ENCODE measurements around the gene MEGF11. TPM values are rescaled to one million over a fixed set of nuclear protein-coding genes. Genes with fewer than 3 reads are reported as not detected.

Gene MEGF11
- total RNA-seq, 1 donor: under 0.01 TPM

DNA sequence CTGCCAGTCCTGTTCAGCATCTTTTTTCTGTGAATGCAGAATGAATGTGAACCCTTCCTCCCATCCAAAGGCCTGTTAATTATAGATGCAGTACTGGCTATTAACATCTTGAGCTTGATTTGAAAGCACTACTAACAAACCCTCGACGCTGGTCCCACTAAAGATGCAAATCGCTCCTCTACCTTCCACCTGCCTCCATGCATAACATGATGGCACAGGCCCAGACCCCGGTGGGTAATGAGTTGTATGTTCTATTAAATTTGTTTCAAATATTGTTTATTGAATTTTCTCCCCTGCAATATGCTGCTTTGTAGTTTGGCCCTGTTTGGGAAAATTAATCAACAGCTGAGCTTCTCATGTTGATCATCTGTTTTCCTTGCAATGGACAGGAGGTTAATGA is 314.9 kb downstream of the MEGF11 start:
- DNase-seq (ENCODE audit: low read depth): no peak
- no peak overlapping the region for H3K4me3 ChIP-seq (ENCODE audit: low read depth, low read length)
- TF ChIP-seq, protein P1, sequence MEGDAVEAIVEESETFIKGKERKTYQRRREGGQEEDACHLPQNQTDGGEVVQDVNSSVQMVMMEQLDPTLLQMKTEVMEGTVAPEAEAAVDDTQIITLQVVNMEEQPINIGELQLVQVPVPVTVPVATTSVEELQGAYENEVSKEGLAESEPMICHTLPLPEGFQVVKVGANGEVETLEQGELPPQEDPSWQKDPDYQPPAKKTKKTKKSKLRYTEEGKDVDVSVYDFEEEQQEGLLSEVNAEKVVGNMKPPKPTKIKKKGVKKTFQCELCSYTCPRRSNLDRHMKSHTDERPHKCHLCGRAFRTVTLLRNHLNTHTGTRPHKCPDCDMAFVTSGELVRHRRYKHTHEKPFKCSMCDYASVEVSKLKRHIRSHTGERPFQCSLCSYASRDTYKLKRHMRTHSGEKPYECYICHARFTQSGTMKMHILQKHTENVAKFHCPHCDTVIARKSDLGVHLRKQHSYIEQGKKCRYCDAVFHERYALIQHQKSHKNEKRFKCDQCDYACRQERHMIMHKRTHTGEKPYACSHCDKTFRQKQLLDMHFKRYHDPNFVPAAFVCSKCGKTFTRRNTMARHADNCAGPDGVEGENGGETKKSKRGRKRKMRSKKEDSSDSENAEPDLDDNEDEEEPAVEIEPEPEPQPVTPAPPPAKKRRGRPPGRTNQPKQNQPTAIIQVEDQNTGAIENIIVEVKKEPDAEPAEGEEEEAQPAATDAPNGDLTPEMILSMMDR (IDR thresholded peaks at IDR 0.05; ENCODE audit: insufficient read depth, low read depth, low read length): no peak

DNA sequence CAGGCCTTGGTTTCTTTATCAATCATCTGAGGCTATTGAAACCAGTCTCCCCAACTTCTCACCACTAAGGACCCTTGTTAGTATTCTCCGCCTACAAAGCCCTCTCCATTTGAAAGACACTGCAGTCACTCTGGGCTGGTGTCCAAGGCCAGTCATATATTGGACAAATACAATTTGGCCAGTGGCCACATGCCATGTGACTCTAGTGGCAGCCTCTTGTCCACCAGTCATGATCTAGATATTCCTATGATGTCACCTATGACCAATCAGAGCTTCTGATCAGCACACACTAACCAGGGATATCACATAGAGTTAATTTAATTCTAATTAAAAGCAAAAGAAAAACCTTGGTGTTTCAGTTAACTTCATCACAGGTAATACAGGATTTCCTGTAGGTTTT is 316.1 kb downstream of the MEGF11 start:
- no peak for DNase-seq (ENCODE audit: low read depth)
- TF ChIP-seq, protein P1 (IDR thresholded peaks at IDR 0.05; ENCODE audit: insufficient read depth, low read depth, low read length): no peak
- H3K4me3 ChIP-seq (ENCODE audit: low read depth, low read length): no peak overlapping the region

DNA sequence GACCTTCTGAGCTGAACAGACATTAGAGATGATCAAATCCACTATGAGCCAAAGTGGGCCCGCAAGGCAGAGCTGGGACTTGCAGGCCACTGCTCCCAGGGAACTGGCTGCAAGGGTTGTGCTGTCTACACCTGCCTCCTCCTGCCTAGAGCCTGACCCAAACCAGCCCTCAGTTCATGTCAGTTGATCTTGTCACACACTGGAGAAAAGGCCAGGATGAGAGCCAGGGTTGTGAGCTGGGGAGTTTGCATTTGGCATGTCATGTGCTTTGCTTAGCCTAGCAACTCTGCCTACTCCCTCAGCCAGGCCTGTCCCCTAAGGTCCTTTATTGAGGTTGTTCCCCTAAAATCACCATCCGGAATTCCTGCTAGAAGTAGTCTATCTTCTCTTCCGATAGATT is 316.5 kb downstream of the MEGF11 start:
- no peak overlapping the region for H3K4me3 ChIP-seq (ENCODE audit: low read depth, low read length)
- TF ChIP-seq, protein P1 (IDR thresholded peaks at IDR 0.05; ENCODE audit: insufficient read depth, low read depth, low read length): no peak
- DNase-seq (ENCODE audit: low read depth): no peak

DNA sequence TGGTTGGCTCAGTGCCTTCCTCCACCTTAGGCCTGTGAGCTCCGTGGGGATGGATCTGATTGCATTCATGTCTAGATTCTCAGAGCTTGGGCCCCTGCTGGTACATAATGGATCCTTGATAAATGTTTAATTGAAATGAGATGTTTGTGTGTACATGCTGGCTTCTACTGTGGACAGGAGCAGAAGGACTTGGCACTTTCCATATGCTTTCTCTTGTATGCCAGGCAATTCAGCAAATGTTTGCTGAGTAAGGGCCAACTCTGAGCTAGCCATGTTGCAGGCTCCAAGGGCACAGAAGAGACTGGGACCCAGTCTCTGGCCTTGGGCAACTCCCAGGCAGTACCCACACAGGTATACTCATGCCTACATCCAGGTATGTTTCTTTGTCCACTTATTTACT is 317.3 kb downstream of the MEGF11 start:
- DNase-seq (ENCODE audit: low read depth): no peak
- TF ChIP-seq, protein P1 (IDR thresholded peaks at IDR 0.05; ENCODE audit: insufficient read depth, low read depth, low read length): no peak
- H3K4me3 ChIP-seq (ENCODE audit: low read depth, low read length): no peak overlapping the region

DNA sequence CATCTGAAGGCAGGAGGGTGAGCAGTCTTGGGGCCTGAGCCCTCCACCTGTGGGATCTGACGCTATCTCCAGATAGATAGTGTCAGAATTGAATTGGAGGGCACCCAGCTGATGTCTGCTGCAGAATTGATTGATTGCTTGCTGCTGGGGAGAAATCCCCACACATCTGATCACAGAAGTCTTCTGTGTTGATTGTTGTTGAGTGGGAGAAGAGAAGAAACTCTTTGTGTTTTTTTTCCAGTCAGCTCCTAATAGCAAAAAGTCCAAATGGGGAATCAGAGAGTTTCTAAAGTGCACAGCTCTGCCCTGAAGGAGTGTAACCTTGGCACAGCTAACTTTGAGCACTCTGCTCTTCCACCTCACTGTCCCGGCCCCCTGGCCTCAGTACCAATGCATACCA is 318.2 kb downstream of the MEGF11 start:
- no peak for DNase-seq (ENCODE audit: low read depth)
- H3K4me3 ChIP-seq (ENCODE audit: low read depth, low read length): no peak overlapping the region
- TF ChIP-seq, protein P1 (IDR thresholded peaks at IDR 0.05; ENCODE audit: insufficient read depth, low read depth, low read length): no peak

DNA sequence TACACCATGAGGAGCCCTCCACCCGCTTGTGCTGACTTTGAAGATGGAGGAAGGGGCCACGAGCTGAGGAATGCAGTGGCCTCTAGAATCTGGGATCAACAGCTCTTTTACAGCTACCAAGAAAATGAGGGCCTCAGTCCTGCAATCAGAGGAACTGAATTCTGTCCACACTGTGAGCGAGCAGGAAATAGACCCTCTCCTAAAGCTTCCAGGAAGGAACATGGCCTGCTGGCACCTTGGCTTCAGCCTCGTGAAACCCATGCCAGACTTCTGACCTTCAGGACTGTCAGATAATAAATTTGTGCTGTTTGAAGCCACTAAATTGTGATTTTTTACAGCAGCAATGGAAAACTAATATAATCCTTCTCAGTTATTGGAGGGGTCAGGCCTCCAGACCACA is 322.3 kb downstream of the MEGF11 start:
- TF ChIP-seq, protein P1 (IDR thresholded peaks at IDR 0.05; ENCODE audit: insufficient read depth, low read depth, low read length): no peak
- no peak overlapping the region for H3K4me3 ChIP-seq (ENCODE audit: low read depth, low read length)
- DNase-seq (ENCODE audit: low read depth): no peak

DNA sequence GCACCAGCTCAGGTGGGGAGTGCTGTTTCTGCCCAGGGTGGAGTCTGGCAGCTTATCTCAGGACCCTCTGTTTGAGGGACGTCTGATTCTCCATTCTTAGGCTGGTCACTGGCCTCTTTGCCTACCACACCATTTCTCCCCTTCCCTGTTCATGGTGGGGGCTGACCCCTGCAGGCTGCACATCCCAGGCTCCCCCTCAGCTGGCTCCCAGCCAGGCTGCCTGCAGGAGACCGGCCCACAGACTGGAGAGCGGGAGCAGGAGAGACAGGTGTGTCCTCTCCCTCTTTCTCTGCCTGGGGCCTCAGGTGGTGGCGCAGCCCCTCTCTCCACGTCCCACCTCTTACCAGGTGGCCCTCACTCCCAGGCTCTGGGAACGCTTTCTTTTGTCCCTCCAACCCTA is 323.4 kb downstream of the MEGF11 start:
- DNase-seq (ENCODE audit: low read depth): no peak
- TF ChIP-seq, protein P1 (IDR thresholded peaks at IDR 0.05; ENCODE audit: insufficient read depth, low read depth, low read length): no peak
- no peak overlapping the region for H3K4me3 ChIP-seq (ENCODE audit: low read depth, low read length)

Measured in fibroblast of villous mesenchyme (primary cell).